GM12891 (cell line): ENCODE data around the gene ELK1.

ENCODE experiments used
- DNase-seq: peaks from one replicate; pipeline ENCODE4 v3.0.0; 2011; ENCODE audit warnings: low spot score; ENCODE audit not compliant: insufficient read length
- FAIRE-seq: peaks from 2 replicates; lab custom pipeline; 2011; peaks lifted over from hg19 to GRCh38; lab: Jason Lieb, UNC
- PAX5 ChIP-seq: IDR thresholded peaks from 2 replicates; pipeline ENCODE4 v1.6.1; 2011; ENCODE audit warnings: low read length, moderate library complexity, mild to moderate bottlenecking; ENCODE audit not compliant: insufficient read depth, severe bottlenecking
- POLR2A ChIP-seq: IDR thresholded peaks from 2 replicates; pipeline ENCODE4 v1.6.1; 2011; ENCODE audit warnings: low read depth, low read length, control low read depth
- POLR2AphosphoS5 ChIP-seq: IDR thresholded peaks from 2 replicates; pipeline ENCODE4 v1.6.1; 2011; ENCODE audit warnings: low read depth, low read length, control low read depth
- POU2F2 ChIP-seq: IDR thresholded peaks from 2 replicates; pipeline ENCODE4 v1.6.1; 2011; ENCODE audit warnings: low read depth, mild to moderate bottlenecking, control low read depth, low read length, moderate library complexity
- SPI1 ChIP-seq: IDR thresholded peaks from 2 replicates; pipeline ENCODE4 v1.6.1; 2011; ENCODE audit warnings: low read depth, low read length, control low read depth
- TAF1 ChIP-seq: IDR thresholded peaks from 2 replicates; pipeline ENCODE4 v1.6.1; 2011; ENCODE audit warnings: low read depth, low read length, control low read depth

The ELK1 gene

DNA sequence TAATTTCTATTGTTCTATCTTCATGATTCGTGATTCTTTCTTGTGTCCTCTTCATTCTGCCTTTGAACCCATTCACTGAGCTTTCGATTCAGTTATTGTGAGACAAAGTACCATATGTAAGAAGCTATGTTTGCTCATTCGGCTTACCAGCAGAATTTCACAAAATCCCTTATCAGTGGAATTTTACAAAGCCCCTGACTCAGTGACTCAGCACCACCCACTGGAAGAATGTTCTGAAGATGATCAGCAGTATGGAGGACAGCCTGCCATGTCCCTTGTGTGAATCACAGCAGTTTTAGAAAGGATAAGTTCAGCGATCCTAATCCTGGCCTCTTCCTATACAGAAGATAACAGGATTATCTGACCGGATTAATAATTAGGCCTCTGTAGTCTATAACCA is 14.4 kb upstream of the ELK1 start:
- no peak for DNase-seq
- TF ChIP-seq POLR2AphosphoS5 = no peak
- TF ChIP-seq POU2F2 = no peak
- TF ChIP-seq SPI1 = no peak
- TF ChIP-seq PAX5 = no peak
- no peak for TF ChIP-seq POLR2A
- no peak for TF ChIP-seq TAF1
- FAIRE-seq = no peak

- TF ChIP-seq POLR2AphosphoS5 (no peak), POLR2A (no peak), POU2F2 (no peak), TAF1 (no peak), SPI1 (no peak), PAX5 (no peak)
- DNase-seq (no peak), FAIRE-seq (no peak)
These were observed 11.8 kb upstream of the ELK1 start for GRCh38 chrX:47662144-47662657.

- FAIRE-seq (no peak), DNase-seq (no peak)
- TF ChIP-seq SPI1 (no peak), TAF1 (no peak), POLR2A (no peak), POLR2AphosphoS5 (no peak), POU2F2 (no peak), PAX5 (no peak)
These were observed 11.2 kb upstream of the ELK1 start for GRCh38 chrX:47661539-47661938.

DNA sequence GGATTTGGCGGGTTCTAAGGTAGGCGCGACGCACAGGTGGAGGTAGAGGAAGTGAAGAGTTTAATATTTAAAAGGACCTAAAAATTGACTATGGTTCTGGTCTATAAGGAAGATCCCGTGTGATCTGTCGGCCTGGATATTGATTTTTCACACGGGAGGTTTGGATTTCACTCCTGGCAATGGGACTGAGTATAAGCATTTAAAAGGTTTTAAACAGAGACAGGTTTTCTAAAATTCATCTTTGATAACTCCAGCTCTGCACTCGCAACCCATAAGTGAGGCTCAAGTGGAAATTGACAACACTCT is 9.0 kb upstream of the ELK1 start:
- TF ChIP-seq SPI1 = no peak
- TF ChIP-seq PAX5 = no peak
- TF ChIP-seq TAF1 = no peak
- TF ChIP-seq POU2F2 = no peak
- TF ChIP-seq POLR2A = no peak
- TF ChIP-seq POLR2AphosphoS5 = no peak
- no peak for FAIRE-seq

DNA sequence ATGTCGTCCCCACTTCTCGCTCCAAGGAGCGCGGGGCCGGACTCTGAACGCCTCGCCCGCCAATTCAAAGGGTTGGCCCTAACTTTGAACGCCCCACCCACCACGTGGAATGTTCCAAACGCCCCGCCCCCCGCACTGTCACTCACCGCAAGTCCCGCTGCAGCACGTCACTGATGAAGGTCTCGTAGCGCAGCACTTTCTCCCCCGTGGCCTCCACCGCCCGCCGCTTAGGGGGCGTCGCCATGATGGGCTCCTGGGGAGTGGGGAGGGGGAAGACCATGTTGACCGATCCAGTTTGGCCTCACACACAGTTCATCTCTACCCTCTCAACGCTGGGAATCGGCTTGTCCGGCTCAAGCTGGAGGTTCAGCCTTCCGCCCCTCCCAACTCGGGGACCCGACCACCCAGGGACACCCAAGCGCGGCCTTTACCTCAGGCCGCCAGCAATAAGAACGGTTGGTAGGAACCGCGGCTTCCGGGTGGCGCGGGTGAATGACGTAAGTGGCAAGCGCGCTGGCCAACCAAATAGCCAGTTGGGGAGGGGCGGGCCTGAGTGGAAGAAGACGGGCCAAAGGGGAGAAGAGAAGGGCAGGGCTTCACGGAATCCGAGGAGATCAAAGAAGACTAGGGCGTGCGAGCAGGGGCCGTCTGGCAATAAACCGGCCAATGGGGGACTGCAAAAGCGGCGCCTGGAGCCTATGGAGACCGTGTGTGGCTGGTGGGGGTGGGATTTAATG is 8.5 kb upstream of the ELK1 start, which contains the start of gene UXT:
Gene UXT (minus strand): TSS at position 497 of the 737 bp plus-strand sequence. CDS start 253 bp downstream, at position 244.
- DNase-seq = peak; percentile 63
- peak; percentile 100 for FAIRE-seq
- no peak; the same call in 1 of the 2 replicates for TF ChIP-seq POLR2A
- TF ChIP-seq PAX5 = no peak
- peak; percentile 82; the same call in 1 of the 2 replicates for TF ChIP-seq POLR2AphosphoS5
- TF ChIP-seq POU2F2 = peak; percentile 43; the same call in 1 of the 2 replicates

More for the DNA sequence above, 9.0 kb upstream of the ELK1 start:
- DNase-seq = no peak

GRCh38 chrX:47658301-47658683 is 7.9 kb upstream of the ELK1 start:
- FAIRE-seq (no peak), DNase-seq (no peak)
- no peak for TF ChIP-seq TAF1
- no peak for TF ChIP-seq POLR2AphosphoS5
- no peak for TF ChIP-seq POU2F2

- no peak for TF ChIP-seq POLR2A
- DNase-seq (no peak), FAIRE-seq (peak; percentile 99)
These were observed 911 bp upstream of the ELK1 start for GRCh38 chrX:47651043-47651905.

- no peak for DNase-seq
- FAIRE-seq = no peak
- TF ChIP-seq POU2F2 (no peak), TAF1 (no peak), SPI1 (no peak), PAX5 (no peak), POLR2A (no peak), POLR2AphosphoS5 (no peak)
These were observed 591 bp downstream of the ELK1 start for GRCh38 chrX:47649781-47650163.

GRCh38 chrX:47649271-47649670 is 1.1 kb downstream of the ELK1 start:
- DNase-seq (no peak), FAIRE-seq (no peak)
- TF ChIP-seq PAX5 = no peak
- TF ChIP-seq SPI1 = no peak
- TF ChIP-seq POU2F2 = no peak
- no peak for TF ChIP-seq POLR2AphosphoS5
- TF ChIP-seq POLR2A = no peak
- no peak for TF ChIP-seq TAF1

GRCh38 chrX:47648376-47648775 is 2.0 kb downstream of the ELK1 start:
- no peak for TF ChIP-seq TAF1
- no peak for TF ChIP-seq PAX5
- TF ChIP-seq SPI1 = no peak
- TF ChIP-seq POLR2AphosphoS5 = no peak
- FAIRE-seq (no peak), DNase-seq (no peak)
